Suprapubic skin (tissue), 3 donors: ENCODE measurements around the gene ORC2.

Experiments
- CTCF ChIP-seq, 2 donors: fragments of 200-600 bp in 1 of 2; fragments of 450-650 bp in 1 of 2; sonication (generic) in 1 of 2; IDR thresholded peaks; one replicate each; pipeline ENCODE4 v1.5.1; 2016 to 2019; ENCODE audit warnings: antibody characterized with exemption in 2 of 2, mild to moderate bottlenecking in 1 of 2, moderate library complexity in 1 of 2
- EP300 ChIP-seq: sonication (generic); formaldehyde crosslinking; IDR thresholded peaks from one replicate; pipeline ENCODE4 v1.6.1; 2017; ENCODE audit warnings: antibody characterized with exemption
- POLR2A ChIP-seq, 2 donors: fragments of 450-650 bp; IDR thresholded peaks; one replicate each; pipeline ENCODE4 v1.6.1; 2017; ENCODE audit warnings: antibody characterized with exemption in 2 of 2, mild to moderate bottlenecking in 2 of 2, moderate library complexity in 2 of 2

GRCh38 chr2:200961674-200962073, 1.8 kb downstream of the ORC2 start:
- TF ChIP-seq CTCF (IDR thresholded peaks at IDR 0.05): no peak
- TF ChIP-seq POLR2A (IDR thresholded peaks at IDR 0.05): no peak
- no peak for TF ChIP-seq EP300
